ENCODE measurements around the gene GATAD2B. TPM values are rescaled to one million over a fixed set of nuclear protein-coding genes. Genes with fewer than 3 reads are reported as not detected.

Gene GATAD2B
- polyA plus RNA-seq, 1 donor from 2014 or later, result 12.8 TPM

GRCh38 chr1:153941826-153942725, 19.3 kb upstream of the GATAD2B start:
- Histone ChIP-seq H3K9ac (ENCODE audit: low read length) (no peak overlapping the region), H3K27ac (ENCODE audit: low read length) (no peak overlapping the region), H3K79me2 (replicated peaks; ENCODE audit: insufficient read depth, low read length) (peaks cover 4% of the 10 kb centered on the region), H3K9me3 (ENCODE audit: low read length) (no peaks in the 10 kb centered on the region), H3K27me3 (ENCODE audit: insufficient read depth, low read depth, low read length) (no peaks in the 10 kb centered on the region), H3K4me2 (ENCODE audit: low read length) (no peak overlapping the region), H3K9me2 (ENCODE audit: insufficient read depth, low read length) (no peaks in the 10 kb centered on the region), H4K20me1 (ENCODE audit: insufficient read depth) (no peaks in the 10 kb centered on the region), H3K4me3 (ENCODE audit: low read length) (no peak overlapping the region), H3K36me3 (ENCODE audit: insufficient read depth, low read length) (no peaks in the 10 kb centered on the region), H3F3A (ENCODE audit: insufficient read depth, low read length, poor library complexity, severe bottlenecking) (no peaks in the 10 kb centered on the region), H2AFZ (ENCODE audit: low read depth, low read length) (no peak overlapping the region)
- TF ChIP-seq MXI1 (conservative IDR thresholded peaks at IDR 0.05; ENCODE audit: poor library complexity, severe bottlenecking), result no peak
- TF ChIP-seq TAF1 (IDR thresholded peaks at IDR 0.05; ENCODE audit: low read depth), result no peak
- TF ChIP-seq RAD21 (conservative IDR thresholded peaks at IDR 0.05), result no peak
- no peak for TF ChIP-seq REST (IDR thresholded peaks at IDR 0.05; ENCODE audit: borderline replicate concordance)
- no peak for TF ChIP-seq CTCF (IDR thresholded peaks at IDR 0.05; ENCODE audit: poor library complexity, severe bottlenecking)
- no peak for TF ChIP-seq SMC3 (conservative IDR thresholded peaks at IDR 0.05; ENCODE audit: poor library complexity)
- no peak for TF ChIP-seq EZH2 (IDR thresholded peaks at IDR 0.05; ENCODE audit: borderline replicate concordance, insufficient read depth, low read length, poor library complexity, severe bottlenecking)
- no peak for TF ChIP-seq POLR2AphosphoS5 (IDR thresholded peaks at IDR 0.05)
- no peak for TF ChIP-seq EP300 (conservative IDR thresholded peaks at IDR 0.05; ENCODE audit: poor library complexity, severe bottlenecking)

GRCh38 chr1:153940756-153941155, 18.0 kb upstream of the GATAD2B start:
- Histone ChIP-seq H3K4me3 (ENCODE audit: low read length) (no peak overlapping the region), H2AFZ (ENCODE audit: low read depth, low read length) (no peak overlapping the region), H3K9me2 (ENCODE audit: insufficient read depth, low read length) (no peaks in the 10 kb centered on the region), H3K36me3 (ENCODE audit: insufficient read depth, low read length) (no peaks in the 10 kb centered on the region), H3K9ac (ENCODE audit: low read length) (no peak overlapping the region), H4K20me1 (ENCODE audit: insufficient read depth) (no peaks in the 10 kb centered on the region), H3K27ac (ENCODE audit: low read length) (no peak overlapping the region), H3F3A (ENCODE audit: insufficient read depth, low read length, poor library complexity, severe bottlenecking) (no peaks in the 10 kb centered on the region), H3K4me2 (ENCODE audit: low read length) (no peak overlapping the region), H3K27me3 (ENCODE audit: insufficient read depth, low read depth, low read length) (no peaks in the 10 kb centered on the region), H3K9me3 (ENCODE audit: low read length) (no peaks in the 10 kb centered on the region), H3K79me2 (replicated peaks; ENCODE audit: insufficient read depth, low read length) (peaks cover 4% of the 10 kb centered on the region)
- TF ChIP-seq REST (IDR thresholded peaks at IDR 0.05; ENCODE audit: borderline replicate concordance) (no peak), SMC3 (conservative IDR thresholded peaks at IDR 0.05; ENCODE audit: poor library complexity) (no peak), CTCF (IDR thresholded peaks at IDR 0.05; ENCODE audit: poor library complexity, severe bottlenecking) (no peak), MXI1 (conservative IDR thresholded peaks at IDR 0.05; ENCODE audit: poor library complexity, severe bottlenecking) (no peak), EZH2 (IDR thresholded peaks at IDR 0.05; ENCODE audit: borderline replicate concordance, insufficient read depth, low read length, poor library complexity, severe bottlenecking) (no peak), TAF1 (IDR thresholded peaks at IDR 0.05; ENCODE audit: low read depth) (no peak), RAD21 (conservative IDR thresholded peaks at IDR 0.05) (no peak), POLR2AphosphoS5 (IDR thresholded peaks at IDR 0.05) (no peak), EP300 (conservative IDR thresholded peaks at IDR 0.05; ENCODE audit: poor library complexity, severe bottlenecking) (no peak)
